Aortic smooth muscle cell (primary cell): ENCODE results near the gene HLA-DQA2. TPM values are rescaled to one million over a fixed set of nuclear protein-coding genes. Genes with fewer than 3 reads are reported as not detected.

Source experiments
- total RNA-seq: library from RNA; depleted of rRNA; stranded (reverse); fragments of >200 nt; gene quantifications from 2 replicates; pipeline ENCODE4 v1.2.3, GENCODE V29; 2014

The HLA-DQA2 gene
- not detected in 2 replicates for total RNA-seq

DNA sequence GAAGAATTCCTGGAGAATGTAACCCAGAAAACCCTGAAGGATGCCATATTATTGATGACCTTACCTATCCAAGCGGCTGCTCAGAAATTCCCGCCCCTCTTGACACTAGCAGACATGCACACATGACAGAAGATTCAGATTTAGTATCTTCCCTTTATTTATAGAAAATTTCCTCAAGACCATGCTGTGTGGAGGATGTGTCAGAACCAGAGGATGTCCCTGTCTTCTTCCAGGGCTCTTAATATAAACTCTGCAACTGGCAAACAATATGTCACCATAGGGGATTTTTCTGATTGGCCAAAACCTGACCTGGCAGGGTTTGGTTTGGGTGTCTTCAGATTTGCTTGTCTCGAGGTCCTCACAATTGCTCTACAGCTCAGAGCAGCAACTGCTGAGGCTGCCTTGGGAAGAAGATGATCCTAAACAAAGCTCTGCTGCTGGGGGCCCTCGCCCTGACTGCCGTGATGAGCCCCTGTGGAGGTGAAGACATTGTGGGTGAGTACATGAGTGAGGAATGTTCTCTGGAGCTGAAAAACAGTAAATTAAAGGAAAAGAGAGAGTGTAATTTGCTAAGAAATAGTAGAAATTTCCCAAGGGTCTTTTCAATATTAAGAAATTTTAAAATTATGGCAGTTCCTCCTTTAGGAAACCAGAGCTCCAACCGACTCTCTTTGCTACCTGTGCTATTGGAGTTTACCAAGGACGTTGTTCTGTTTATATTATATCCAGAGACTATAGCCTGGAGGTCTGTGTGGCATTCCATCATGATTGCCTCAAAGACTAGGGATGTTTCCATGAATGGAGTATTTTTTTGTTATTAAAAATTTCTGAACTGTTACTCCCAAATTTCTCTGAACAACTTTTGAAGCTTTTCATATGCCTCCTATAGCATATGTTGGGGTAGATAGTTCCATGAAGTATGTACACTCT, at the start of gene HLA-DQA2:
TSS of gene HLA-DQA2 (plus strand) at position 361 of the 930 bp plus-strand sequence. CDS start at position 414, 53 bp downstream.

DNA sequence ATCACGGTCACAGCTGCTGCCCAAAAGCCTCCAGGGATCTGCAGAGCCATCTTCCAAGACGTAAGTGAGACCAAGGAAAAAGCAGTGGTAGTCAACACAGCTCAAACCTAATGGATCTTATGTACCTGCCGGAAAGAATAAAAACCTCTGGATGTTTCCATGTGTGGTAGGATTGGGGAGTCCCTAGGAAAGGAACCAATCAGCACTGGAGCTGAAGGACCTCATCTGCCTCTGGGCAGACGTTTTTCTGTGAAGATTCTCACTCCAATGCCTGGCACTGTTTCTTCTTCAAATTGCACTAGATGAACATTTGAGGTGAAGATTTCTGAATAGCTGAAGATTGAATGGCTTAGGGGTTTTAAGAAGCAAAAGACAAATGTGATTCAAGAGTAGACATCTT, 22.2 kb downstream of the HLA-DQA2 start, which contains the start of gene HLA-DQB2:
TSS of gene HLA-DQB2 (minus strand) at position 112 of the 400 bp plus-strand sequence. CDS start at position 50, 62 bp downstream.

Other genes starting within 250 kb of the HLA-DQA2 start
- not detected in 2 replicates for gene HLA-DRB5, start 211.1 kb upstream of the HLA-DQA2 start, total RNA-seq
- 0.13 TPM in 1 of 2 replicates, not detected in the other for gene HLA-DRB1, start 151.5 kb upstream of the HLA-DQA2 start, total RNA-seq
- 0.40 TPM in 1 of 2 replicates, not detected in the other for gene HLA-DQA1, start 104.0 kb upstream of the HLA-DQA2 start, total RNA-seq
- not detected in 2 replicates for gene HLA-DQB1, start 74.7 kb upstream of the HLA-DQA2 start, total RNA-seq
- not detected in 2 replicates for gene HLA-DQB2, start 22.1 kb downstream of the HLA-DQA2 start, total RNA-seq
- gene HLA-DOB, start 75.6 kb downstream of the HLA-DQA2 start, total RNA-seq: 0.13 TPM in 1 of 2 replicates, not detected in the other
- gene TAP2, start 97.3 kb downstream of the HLA-DQA2 start, total RNA-seq: 21.3 and 21.8 TPM in 2 replicates
- 65.9 and 83.3 TPM in 2 replicates for gene PSMB8, start 102.7 kb downstream of the HLA-DQA2 start, total RNA-seq
- gene TAP1, start 112.3 kb downstream of the HLA-DQA2 start, total RNA-seq: 35.9 and 41.0 TPM in 2 replicates
- gene PSMB9, start 112.8 kb downstream of the HLA-DQA2 start, total RNA-seq: 18.5 and 23.4 TPM in 2 replicates
- 0.13 TPM in 1 of 2 replicates, not detected in the other for gene HLA-DMB, start 199.6 kb downstream of the HLA-DQA2 start, total RNA-seq
- gene HLA-DMA, start 211.7 kb downstream of the HLA-DQA2 start, total RNA-seq: 0.79 and 1.8 TPM in 2 replicates
- gene BRD2, start 227.2 kb downstream of the HLA-DQA2 start, total RNA-seq: 71.5 and 87.9 TPM in 2 replicates